ENCODE measurements around the gene YY1.
"Not testable (repeated sequence)": the region's sequence is repeated elsewhere in the genome, so short reads cannot be mapped to it uniquely, and the experiment has no call there.

YY1 gene

DNA sequence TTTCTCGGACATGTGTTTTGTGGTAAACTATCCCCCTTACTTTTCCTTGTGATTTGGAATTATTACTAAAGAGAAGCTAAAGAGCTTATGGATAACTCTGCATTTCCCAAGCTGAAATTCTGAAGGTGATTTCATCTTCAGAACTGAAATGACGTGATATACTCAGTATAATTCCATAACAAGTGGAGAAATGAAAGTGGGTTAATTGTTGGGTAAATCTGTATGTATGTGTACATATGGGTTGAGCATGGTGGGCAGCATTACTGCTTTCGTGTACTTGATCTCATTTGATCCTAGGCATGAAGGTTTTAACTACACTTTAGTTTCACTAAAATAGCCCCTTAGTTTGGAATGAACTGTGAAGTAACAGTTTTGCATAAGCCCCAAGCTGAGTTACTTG is 4.1 kb downstream of the YY1 start:
- no peak for DNase-seq (ENCODE audit: low read depth)

- DNase-seq (ENCODE audit: low read depth), result no peak
Observed at GRCh38 chr14:100246809-100247428, 8.0 kb downstream of the YY1 start.

DNA sequence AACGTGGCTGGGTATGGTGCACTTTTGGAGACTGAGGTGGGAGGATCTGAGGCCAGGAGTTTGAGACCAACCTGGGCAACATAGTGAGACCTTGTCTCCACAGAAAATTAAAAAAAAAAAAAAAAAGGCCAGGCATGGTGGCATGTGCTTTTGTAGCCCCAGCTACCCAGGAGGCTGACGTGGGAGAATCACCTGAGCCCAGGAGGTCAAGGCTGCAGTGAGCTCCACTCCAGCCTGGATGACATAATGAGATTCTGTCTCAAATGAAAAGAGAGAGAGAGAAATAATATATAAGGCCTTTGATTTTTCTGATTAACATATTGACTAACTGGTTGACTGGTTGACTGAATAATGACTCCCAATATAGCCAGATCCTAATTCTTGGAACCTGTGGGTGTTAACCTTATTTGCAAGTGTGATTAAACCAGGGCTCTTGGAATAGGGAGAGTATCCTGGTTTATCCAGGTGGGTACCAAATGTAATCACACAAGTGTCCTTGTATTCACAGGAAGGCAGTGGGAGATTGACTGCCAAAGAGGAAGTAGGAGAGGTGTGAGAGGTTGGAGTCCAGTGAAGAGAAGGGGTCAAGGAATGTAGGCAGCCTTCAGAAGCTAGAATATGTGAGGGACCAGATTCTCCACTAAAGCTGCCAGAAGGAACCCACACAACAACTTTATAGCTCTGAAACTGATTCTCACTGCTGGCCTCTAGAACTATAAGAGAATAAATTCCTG is 12.0 kb downstream of the YY1 start:
- no peak for DNase-seq (ENCODE audit: low read depth)

- DNase-seq (ENCODE audit: low read depth), result no peak
Observed at GRCh38 chr14:100252684-100253083, 13.7 kb downstream of the YY1 start.

GRCh38 chr14:100256339-100256895 is 17.5 kb downstream of the YY1 start:
- no peak for DNase-seq (ENCODE audit: low read depth)

DNA sequence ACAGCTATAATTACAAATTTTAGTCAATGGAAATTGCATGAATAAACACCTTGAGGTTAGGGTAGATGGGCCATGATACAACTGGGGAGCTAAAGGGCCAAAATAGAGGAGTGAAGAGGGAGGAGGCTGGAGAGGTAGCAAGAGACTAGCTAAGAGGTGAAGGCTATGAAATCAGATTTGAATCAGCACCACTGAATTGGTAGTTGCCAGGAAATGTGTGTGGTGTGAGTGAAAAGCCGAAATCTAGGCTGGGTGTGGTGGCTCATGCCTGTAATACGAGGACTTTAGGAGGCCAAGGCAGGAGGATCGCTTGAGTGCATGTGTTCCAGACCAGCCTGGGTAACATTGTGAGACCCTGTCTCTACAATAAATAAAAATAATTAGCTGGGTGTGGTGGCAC is 22.7 kb downstream of the YY1 start:
- no peak for DNase-seq (ENCODE audit: low read depth)

DNA sequence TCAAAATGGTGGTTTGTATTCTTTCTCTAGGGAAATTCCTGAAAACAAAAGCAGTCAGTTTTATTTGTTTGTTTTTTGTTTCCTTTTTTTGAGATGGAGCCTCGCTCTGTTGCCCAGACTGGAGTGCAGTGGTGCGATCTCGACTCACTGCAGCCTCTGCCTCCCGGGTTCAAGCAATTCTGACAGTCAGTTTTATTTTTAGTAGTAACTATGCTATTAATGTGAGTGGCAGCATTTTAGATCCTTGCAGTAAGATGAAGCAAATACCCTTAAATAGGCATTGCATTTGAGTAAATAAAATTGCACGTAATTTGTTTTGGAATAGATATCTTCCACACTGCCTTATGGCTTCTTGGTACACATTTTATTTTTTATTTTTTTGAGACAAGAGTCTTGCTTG is 23.6 kb downstream of the YY1 start:
- no peak for DNase-seq (ENCODE audit: low read depth)

DNA sequence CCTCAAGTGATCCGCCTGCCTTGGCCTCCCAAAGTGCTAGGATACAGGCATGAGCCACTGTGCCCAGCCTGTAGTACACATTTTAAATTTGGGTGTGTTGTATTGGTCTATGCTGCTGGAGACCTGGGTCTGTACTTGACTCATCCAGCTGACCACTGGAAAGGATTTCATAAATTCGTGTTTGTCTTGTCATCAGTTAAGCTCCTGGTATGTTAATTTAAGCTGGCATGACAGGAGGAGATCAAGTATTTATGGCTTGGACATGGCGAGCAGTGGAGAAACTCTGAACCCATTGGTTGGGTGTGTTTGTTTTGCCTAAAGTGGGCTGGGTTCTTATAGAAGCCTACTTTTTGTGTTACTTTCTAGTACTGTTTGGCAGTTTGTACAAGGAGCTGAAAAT is 24.2 kb downstream of the YY1 start:
- DNase-seq (ENCODE audit: low read depth), result no peak

- no peak for DNase-seq (ENCODE audit: low read depth)
Observed at GRCh38 chr14:100267990-100268389, 29.0 kb downstream of the YY1 start.

GRCh38 chr14:100268591-100269207 is 29.8 kb downstream of the YY1 start:
- no peak for DNase-seq (ENCODE audit: low read depth)

GRCh38 chr14:100271247-100271939 is 32.4 kb downstream of the YY1 start:
- DNase-seq (ENCODE audit: low read depth), result no peak

DNA sequence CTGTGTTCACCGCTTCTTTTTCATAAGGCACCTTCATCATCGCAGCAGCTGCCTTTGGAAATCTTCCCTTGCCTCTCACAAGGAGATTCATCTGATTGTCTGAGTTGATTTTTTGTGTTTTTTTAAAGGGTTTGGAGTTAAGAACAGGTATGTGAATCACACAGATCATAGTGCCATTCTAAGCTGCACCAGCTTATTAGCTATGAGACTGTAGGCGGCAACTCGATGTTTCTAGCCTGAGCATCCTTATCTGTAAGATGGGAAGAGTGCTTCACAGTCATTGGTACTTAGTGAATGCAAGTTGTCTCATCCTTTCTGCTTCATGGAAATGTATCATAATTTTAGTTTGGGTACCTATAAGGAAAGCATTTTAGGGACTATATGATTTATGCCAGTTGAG is 35.3 kb downstream of the YY1 start:
- DNase-seq (ENCODE audit: low read depth), result no peak

DNA sequence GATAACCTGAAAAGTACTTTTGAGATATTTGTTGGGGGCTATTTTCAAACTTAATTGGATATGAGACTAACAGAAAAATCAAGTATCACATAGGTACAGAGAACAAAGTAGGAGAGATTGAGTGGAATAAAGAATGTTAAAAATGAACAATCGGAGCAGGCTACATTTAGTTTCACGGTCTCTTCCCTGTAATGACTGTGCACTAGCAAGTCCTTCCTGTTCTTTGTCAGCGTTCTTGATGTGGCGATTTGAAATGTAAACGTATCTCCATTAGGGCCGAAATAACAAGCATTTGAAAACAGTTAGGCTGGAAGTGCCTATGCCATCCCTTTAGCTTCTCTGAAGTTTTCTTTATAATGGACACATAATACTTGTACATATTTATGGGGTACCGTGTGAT is 36.3 kb downstream of the YY1 start:
- no peak for DNase-seq (ENCODE audit: low read depth)

DNA sequence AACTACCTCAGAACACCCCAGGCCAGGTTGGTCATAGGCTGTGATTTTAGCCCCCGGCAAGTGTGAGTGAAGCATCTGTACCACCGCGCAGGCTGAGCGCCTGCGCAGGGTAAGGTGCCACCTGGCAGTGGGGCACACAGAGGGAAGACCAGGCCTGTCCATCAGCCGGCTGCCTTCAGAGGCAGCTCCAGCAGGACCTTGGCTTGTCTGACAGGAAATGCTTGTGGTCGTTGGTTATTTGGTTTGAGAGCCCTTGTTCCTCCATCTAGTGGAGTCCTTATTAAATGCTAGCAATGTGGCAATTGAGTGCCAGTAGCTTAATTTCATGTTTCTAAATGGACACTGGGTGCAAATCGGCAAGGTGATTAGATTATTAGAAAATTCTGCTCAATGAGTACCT is 39.8 kb downstream of the YY1 start:
- DNase-seq (ENCODE audit: low read depth), result no peak

DNA sequence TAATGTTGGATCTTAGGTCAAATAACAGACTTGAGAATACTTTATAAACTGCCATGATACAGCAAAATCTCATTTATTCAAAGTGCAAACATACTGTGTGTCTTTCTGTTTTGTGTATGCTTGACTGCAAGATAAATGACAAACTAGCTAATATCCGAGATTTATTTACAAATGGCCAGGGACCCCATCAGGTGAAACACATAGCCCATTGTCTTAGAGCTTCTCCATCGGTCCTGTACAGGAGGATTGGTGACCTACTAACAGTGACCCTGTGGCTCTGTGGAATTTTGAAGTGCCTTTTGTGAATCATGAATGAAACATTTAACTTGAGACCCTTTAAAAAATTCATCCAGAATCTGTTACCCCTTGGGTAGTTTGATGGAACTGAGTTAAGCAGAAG is 40.2 kb downstream of the YY1 start:
- DNase-seq (ENCODE audit: low read depth), result no peak

DNA sequence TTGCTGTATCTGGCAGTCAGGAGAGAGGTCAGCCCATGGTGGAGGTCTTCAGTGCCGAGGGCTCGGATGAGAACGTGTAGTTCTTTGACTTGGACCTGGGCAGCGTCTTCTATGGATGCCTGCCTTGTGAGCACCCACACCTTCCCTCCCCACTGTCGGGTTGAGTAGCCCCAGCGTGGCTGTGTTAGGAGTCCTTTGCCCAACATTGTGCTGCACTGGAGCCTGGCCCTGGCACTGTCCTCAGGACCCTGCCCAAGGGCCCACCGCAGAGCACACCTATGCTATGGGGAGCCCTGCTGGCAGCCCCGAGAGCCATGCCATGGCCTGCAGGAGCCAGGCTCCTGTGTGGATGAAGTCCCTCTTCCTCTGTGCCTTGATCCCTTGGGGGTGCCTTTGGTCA is 40.6 kb downstream of the YY1 start:
- DNase-seq (ENCODE audit: low read depth), result no peak

GRCh38 chr14:100281286-100282082 is 42.5 kb downstream of the YY1 start:
- no peak for DNase-seq (ENCODE audit: low read depth)

DNA sequence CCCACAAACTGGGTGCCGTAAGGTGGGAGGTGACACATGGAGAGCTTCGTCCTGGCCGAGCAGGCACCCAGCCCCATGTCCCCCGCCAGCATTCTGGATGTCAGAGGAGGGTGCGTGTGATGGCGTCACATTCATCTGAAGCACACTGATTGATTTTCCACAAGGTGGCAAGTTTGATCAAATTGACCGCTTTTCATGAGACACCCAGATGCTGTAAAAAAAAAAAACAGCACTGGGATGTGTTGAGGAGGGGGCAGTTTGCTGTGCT is 43.1 kb downstream of the YY1 start:
- no peak for DNase-seq (ENCODE audit: low read depth)

DNA sequence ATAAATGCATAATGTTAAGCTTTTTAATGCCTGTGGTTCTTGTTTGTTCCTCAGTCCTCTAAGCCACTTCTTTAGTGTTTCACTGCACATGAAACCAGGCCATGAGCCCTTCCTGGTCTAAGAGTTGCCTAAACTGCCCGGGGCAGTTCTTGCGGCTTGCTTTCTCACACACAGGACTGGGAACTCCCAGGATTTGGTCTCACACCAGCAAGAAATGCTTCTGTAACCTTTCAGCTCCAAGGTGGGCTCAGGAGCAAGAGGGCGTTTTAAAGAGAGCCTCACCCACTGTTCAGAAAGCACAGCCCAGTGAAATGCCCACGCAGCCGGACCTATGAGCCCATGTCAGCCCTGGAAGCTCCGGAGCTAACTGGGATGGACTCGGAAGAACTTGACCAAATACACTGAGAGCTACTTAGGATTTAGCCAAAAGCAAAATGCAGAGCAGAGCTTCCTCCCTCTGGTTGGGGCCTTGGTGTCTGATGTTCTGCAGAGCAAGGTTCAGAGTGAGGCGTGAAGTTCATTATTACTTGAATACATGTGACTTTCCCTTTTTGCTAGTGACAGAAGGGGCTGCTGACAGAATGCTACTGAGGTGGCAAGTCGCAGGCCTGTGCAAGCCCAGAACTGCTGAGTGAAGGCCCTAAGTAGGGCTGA is 43.9 kb downstream of the YY1 start:
- DNase-seq (ENCODE audit: low read depth), result no peak

DNA sequence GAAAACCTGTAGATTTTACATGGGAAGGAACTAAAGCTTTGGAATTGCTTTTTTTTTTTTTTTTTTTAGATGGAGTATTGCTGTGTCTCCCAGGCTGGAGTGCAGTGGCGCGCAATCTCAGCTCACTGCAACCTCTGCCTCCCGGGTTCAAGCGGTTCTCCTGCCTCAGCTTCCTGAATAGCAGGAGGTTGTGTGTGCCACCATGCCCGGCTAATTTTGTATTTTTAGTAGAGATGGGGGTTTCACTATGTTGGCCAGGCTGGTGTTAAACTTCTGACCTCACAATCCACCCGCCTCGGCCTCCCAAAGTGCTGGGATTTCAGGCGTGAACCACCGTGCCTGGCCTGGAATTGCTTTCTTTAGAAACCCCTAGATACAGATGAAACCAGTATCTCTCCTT is 44.5 kb downstream of the YY1 start:
- DNase-seq (ENCODE audit: low read depth), result not testable (repeated sequence)

Data from T follicular helper cell (primary cell).